Ureter (tissue), 1 donor: ENCODE data around the gene MYCBPAP. TPM values are rescaled to one million over a fixed set of nuclear protein-coding genes. Genes with fewer than 3 reads are reported as not detected.

Experiments
- DNase-seq: peaks from one replicate; pipeline ENCODE4 v3.0.0-alpha.2; 2020; ENCODE audit warnings: low spot score
- total RNA-seq: library from RNA; stranded (reverse); gene quantifications from one replicate; pipeline ENCODE4 v1.2.4, GENCODE V29; 2023
- donor health status: DM: yes; HTN: yes; CAD: no.

MYCBPAP gene, protein sequence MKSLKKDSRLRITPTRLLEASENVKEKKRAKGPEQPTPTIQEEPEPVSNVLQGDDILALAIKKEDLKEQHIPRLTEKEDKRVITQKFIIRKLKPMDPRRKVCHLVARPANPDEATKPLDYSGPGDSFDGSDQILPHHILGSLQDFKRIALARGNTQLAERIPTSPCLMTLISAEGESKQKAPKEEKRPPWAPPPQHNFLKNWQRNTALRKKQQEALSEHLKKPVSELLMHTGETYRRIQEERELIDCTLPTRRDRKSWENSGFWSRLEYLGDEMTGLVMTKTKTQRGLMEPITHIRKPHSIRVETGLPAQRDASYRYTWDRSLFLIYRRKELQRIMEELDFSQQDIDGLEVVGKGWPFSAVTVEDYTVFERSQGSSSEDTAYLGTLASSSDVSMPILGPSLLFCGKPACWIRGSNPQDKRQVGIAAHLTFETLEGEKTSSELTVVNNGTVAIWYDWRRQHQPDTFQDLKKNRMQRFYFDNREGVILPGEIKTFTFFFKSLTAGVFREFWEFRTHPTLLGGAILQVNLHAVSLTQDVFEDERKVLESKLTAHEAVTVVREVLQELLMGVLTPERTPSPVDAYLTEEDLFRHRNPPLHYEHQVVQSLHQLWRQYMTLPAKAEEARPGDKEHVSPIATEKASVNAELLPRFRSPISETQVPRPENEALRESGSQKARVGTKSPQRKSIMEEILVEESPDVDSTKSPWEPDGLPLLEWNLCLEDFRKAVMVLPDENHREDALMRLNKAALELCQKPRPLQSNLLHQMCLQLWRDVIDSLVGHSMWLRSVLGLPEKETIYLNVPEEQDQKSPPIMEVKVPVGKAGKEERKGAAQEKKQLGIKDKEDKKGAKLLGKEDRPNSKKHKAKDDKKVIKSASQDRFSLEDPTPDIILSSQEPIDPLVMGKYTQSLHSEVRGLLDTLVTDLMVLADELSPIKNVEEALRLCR
- total RNA-seq = 1.1 TPM

- peak; percentile 80 for DNase-seq
These were observed at the start of gene MYCBPAP for GRCh38 chr17:50507871-50508572. MYCBPAP (plus strand) TSS chr17:50508439; CDS start chr17:50508675, 236 bp downstream.

- DNase-seq = no peak
These were observed 49.2 kb upstream of the MYCBPAP start for GRCh38 chr17:50458701-50459676.

DNA sequence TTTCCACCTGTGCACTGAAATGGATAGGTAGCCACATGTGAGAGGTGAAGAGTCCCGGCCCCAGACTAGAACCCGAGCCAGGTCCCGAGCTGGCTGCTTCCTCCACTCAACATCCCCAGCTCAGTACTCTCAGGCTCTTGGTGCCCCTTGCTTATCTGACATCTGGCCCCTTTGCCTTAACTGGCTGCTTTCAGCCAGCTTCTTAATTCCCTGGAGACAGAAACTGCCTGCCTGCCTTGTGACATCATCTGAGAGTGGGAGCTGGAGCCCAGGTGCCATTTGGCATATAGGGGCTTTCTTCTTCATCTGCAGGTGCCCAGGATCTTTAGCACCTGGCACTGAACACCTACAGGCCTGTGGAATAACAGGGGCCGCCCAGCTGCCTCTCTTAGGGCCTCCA, 48.5 kb upstream of the MYCBPAP start:
- no peak for DNase-seq

DNA sequence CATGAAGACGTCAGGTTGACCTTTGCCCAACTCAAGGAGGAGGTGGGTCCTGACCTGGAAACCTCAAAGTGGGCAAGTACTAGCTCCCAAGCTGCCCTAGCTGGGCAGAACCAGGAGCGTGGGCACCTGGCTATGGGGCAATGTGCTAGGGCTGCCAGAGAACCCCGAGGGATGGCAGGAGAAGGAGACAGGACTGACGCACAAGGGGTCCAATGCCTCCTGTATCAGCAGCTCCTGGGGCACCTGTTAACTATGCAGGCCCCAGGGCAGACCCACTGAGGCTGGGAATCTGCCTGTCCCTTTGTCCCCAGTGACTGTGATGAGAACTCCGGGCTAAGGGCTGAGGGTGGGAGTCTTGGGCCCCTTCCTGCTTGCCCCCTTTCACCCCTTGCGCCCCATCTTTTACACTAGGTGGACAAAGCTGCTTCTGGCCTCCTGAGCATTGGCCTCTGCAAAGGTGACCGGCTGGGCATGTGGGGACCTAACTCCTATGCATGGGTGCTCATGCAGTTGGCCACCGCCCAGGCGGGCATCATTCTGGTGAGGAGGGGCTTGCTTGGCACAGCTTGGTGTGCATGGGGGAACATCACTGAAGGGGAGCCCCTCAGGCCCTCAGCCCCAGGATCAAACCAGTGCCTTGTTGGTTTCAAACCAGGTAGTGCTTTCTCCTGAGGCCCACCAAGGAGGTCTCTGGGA, 47.3 kb upstream of the MYCBPAP start:
- DNase-seq = no peak

GRCh38 chr17:50461550-50462132, 46.6 kb upstream of the MYCBPAP start:
- no peak for DNase-seq

DNA sequence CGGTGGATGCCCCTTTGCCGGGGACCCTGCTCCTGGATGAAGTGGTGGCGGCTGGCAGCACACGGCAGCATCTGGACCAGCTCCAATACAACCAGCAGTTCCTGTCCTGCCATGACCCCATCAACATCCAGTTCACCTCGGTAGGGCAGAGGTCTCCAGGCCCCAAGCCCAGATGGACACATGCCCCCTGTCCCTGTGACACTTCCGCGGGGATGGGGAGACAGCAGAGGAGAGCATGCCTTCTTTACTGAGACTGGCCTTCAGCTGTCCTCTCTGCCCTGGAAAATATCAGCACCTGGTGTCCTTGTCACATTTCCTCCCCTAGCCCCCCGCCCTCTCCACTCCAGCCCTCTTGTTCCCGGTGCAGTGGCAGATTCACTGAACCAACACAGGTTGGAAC, 45.8 kb upstream of the MYCBPAP start:
- DNase-seq = no peak

DNA sequence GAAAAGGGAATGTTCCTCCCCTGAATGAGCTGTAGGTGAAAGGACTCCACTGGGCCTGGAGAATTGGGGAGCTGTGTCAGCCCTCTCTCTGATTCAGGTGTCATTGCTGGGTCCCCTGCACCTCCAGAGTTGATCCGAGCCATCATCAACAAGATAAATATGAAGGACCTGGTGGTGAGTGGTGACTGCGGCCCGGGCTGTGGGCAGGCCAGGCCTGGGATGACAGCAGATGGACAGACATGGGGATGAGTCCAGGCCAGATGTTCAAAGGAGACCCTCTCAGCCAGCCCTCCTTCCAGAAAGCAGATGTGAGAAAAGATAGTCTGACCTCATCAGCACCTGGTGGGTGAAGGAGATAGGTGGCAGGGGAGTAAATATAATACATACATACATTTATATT, 44.1 kb upstream of the MYCBPAP start:
- no peak for DNase-seq

- DNase-seq = no peak
These were observed 43.5 kb upstream of the MYCBPAP start for GRCh38 chr17:50464736-50465135.

DNA sequence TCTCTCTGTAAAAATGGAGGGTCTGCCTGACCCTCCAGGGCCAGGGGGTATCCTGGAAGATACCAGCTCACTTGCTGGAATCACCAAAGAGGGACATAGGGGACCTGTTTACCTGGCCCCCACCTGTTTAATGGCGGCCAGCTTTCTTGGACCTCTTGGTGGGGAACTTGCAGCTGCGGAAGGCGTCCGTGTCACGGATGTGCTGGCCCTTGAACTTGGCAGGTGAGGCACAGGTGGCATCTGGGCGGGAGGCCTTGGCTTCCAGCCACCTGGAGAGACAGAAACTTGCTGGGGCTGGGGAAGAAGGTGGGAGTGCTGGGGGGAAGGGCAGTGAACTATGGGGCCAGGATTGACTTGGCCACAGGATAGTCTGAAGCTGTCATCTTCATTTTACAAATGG, 43.1 kb upstream of the MYCBPAP start:
- no peak for DNase-seq

GRCh38 chr17:50465635-50466034, 42.6 kb upstream of the MYCBPAP start:
- DNase-seq = no peak

DNA sequence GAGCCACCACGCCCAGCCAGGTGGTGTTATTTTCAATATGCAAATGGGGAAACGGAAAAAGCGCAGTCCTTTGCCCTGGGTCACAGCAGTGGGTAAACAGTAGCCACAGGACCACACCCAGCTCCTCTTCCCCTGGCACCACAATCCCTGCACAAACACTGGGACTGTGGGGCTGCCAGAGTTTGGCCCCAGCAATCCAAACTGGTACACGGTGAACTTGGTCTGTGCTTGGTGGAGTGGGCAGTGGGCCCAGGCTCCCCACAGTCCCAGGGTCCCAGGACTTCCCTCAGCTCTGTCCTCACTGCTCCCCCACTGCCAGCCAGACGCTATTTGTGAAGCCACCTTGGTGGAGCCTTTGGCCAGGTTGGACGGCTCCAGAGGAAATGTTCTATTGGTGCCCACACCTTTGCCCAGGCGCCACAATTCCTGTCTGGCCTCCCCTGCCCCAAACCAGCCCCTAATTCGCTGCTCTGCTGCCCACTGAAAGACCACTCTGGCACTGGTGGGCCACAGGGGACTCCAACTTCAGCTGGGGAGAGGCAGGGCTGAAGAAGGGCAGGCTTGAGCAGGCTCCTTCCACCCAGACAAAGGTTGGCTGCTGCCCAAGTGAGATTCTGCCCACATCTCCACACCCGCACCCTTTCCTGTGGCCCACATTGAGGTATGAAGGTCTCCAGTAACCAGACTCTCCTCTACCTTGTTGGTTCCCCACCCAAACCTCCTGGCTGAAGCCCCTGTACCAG, 41.7 kb upstream of the MYCBPAP start:
- no peak for DNase-seq

DNA sequence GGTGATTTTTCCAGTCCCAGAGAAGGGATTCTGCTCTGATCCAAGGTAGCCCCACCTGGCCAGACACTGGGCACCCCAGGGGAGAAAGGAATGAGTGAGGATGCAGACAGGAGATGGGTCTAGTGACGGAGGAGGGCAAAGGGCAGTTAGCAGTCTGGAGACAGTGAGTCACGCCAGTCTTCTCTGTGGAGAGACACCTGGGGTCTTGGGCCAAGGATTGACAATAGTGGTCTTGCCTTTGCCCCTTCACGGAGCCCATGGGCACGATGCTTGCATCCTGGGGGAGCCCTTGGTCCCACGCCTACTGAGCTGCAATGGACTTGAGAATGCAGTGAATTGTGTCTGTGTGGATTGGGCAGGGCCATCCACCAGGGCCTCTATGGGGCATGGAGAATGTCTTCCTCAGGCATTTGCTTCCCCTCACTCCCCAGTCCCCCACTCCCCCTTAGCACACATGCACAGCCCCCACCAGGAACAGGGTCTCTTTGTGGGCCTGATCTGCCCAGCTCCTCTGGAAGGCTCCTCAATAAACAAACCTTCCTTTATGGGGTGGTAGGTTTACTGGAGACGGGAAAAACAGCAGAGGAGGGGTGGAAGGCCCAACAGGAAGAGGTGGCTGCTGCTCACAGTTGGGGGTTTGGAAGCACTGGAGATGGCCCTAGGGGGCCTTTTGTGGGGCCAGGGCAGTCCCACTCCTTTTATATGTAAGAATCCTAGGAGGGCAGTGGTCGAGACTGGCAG, 41.0 kb upstream of the MYCBPAP start:
- DNase-seq = no peak

- no peak for DNase-seq
These were observed 40.4 kb upstream of the MYCBPAP start for GRCh38 chr17:50467855-50468303.

GRCh38 chr17:50468304-50469207, 39.7 kb upstream of the MYCBPAP start, which contains the start of gene CHAD:
CHAD (minus strand) TSS chr17:50468880; CDS start chr17:50468813, 67 bp downstream.
- no peak for DNase-seq

GRCh38 chr17:50469208-50469605, 39.0 kb upstream of the MYCBPAP start:
- DNase-seq = no peak

DNA sequence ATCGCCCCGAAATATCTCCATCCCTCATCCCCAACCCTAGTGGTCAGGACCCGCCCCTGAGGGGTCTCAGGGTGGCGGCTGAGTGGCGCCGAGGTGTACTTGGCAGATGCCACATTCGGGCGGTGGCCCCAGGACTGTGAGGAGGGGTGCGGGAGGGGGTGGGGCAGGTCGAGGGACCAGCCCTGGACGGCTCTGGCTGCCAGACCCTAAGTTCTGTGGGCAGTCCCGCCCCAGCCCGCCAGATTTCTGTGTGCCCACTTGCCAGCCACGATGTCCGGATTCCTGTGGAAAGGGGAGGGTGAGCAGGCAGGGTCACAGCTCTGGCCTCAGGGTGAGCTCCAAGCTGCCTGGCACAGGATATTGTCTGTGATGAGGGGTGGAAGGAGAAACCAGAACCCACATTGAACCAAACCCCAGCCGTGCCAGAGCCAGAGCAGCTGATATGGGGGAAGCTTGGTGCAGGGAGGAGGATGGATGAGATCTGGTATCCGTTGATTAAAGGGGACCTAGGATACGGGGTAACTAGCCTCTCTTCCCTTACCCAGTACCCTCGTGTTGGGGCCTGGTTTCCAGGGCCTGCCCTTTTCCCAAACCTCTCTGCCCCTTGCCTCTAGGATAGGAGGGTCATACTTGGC, 38.5 kb upstream of the MYCBPAP start:
- no peak for DNase-seq

DNA sequence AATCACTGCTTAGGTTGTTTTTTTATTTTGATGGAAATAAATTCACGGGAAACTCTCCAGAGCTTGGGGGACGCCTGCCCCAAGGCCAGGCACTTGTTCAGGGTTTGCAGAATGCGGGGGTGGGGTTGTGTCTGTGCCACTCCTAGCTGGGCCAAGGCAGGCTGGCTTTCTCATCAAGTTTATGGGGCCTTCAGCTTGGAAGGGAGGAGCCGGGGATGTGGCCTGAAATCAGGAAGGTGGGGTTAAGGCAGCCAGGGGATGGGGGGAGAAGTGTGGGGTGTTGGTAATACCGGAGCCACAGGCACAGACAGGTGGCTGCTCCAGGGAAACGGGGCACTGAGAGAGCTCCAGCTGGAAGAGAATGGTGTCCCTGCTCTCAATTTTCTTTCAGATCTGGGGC, 37.8 kb upstream of the MYCBPAP start:
- DNase-seq = no peak
